ENCODE measurements around the gene HASPIN.

DNA sequence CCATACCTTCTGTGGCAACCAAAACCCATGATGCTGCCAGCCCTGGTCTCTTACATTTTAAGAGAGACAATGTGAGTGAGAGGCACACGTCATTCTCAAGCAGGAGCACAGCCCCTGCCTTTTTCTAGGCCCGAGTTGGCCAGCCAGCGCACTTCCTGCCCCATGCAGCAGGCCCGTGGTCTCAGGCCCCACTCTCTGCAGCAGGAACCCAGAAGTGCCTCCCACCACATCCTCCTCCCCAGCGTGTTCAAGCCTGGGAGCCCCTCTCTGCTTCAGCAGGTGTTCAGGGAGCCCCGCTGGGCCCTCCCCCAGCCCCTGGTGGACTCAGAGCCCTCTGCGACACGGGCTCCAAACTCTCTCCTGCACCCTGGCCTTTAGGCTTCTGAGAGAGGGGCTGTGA is 46.8 kb downstream of the HASPIN start:
- TF ChIP-seq, protein P1, sequence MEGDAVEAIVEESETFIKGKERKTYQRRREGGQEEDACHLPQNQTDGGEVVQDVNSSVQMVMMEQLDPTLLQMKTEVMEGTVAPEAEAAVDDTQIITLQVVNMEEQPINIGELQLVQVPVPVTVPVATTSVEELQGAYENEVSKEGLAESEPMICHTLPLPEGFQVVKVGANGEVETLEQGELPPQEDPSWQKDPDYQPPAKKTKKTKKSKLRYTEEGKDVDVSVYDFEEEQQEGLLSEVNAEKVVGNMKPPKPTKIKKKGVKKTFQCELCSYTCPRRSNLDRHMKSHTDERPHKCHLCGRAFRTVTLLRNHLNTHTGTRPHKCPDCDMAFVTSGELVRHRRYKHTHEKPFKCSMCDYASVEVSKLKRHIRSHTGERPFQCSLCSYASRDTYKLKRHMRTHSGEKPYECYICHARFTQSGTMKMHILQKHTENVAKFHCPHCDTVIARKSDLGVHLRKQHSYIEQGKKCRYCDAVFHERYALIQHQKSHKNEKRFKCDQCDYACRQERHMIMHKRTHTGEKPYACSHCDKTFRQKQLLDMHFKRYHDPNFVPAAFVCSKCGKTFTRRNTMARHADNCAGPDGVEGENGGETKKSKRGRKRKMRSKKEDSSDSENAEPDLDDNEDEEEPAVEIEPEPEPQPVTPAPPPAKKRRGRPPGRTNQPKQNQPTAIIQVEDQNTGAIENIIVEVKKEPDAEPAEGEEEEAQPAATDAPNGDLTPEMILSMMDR (optimal IDR thresholded peaks at IDR 0.05 in 1 of 3, IDR thresholded peaks at IDR 0.05 in 1 of 3, conservative IDR thresholded peaks at IDR 0.05 in 1 of 3; ENCODE audit: extremely low read depth in 1 of 3, insufficient read depth in 2 of 3, low read length in 3 of 3), result no peak
- TF ChIP-seq EZH2 (IDR thresholded peaks at IDR 0.05; ENCODE audit: low read length), result no peak
